ENCODE data around the gene PIK3C2A.
"Not testable (repeated sequence)": the region's sequence is repeated elsewhere in the genome, so short reads cannot be mapped to it uniquely, and the experiment has no call there.

Gene PIK3C2A, protein sequence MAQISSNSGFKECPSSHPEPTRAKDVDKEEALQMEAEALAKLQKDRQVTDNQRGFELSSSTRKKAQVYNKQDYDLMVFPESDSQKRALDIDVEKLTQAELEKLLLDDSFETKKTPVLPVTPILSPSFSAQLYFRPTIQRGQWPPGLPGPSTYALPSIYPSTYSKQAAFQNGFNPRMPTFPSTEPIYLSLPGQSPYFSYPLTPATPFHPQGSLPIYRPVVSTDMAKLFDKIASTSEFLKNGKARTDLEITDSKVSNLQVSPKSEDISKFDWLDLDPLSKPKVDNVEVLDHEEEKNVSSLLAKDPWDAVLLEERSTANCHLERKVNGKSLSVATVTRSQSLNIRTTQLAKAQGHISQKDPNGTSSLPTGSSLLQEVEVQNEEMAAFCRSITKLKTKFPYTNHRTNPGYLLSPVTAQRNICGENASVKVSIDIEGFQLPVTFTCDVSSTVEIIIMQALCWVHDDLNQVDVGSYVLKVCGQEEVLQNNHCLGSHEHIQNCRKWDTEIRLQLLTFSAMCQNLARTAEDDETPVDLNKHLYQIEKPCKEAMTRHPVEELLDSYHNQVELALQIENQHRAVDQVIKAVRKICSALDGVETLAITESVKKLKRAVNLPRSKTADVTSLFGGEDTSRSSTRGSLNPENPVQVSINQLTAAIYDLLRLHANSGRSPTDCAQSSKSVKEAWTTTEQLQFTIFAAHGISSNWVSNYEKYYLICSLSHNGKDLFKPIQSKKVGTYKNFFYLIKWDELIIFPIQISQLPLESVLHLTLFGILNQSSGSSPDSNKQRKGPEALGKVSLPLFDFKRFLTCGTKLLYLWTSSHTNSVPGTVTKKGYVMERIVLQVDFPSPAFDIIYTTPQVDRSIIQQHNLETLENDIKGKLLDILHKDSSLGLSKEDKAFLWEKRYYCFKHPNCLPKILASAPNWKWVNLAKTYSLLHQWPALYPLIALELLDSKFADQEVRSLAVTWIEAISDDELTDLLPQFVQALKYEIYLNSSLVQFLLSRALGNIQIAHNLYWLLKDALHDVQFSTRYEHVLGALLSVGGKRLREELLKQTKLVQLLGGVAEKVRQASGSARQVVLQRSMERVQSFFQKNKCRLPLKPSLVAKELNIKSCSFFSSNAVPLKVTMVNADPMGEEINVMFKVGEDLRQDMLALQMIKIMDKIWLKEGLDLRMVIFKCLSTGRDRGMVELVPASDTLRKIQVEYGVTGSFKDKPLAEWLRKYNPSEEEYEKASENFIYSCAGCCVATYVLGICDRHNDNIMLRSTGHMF (N-terminal part only)
- 62.7 to 91.7 reads per million in 2 donors for total RNA-seq

DNA sequence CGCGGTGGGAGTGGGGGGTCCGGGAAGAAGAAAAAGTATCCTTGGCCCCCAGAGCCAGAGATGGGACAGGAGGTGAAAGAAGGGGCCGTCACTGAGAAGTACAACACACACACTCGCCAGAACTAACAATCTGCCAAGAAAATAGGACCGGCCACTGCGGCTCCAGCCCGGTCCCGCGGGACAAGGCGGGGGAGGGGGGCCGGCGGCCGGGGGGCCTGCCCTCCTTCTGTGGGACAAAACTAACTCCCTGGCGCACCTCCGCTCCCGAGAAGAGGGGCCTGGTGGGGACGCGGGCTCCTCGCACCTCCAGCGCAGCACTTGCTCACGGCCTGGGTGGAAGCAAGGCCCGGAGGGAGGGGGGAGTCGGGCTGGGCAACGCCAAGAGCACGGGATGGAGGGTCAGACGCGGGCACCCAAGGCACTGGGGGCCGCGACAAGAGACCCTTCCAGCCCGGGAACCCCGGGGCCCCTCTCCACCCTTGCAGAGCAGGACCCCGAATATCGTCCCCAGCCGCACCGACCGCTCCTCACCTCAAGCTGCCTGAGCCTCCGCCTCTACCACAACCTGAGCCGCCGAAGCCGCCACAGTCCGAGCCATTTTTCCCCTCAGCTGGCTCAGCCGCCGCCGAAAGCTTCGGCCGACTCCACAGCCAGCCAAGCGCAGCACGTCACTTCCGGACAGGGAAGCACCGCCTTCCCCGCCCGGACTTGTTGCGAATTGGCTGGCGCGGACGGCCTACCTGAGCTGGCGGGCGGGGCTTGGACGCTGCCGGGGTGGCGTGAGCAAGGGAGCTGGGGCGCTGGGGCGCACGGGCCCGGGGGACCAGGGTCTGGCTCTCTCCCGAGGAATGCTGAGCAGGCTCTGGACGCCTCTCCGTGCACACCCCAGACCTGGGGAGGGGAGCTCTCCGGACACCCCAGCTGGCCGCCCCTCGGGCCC is at the start of gene PIK3C2A:
PIK3C2A (minus strand) TSS at position 670 of the 940 bp plus-strand sequence. CDS start 38,245 bp downstream, outside the sequence.
- peak; percentile 86 to 95 (median 91) for DNase-seq

DNA sequence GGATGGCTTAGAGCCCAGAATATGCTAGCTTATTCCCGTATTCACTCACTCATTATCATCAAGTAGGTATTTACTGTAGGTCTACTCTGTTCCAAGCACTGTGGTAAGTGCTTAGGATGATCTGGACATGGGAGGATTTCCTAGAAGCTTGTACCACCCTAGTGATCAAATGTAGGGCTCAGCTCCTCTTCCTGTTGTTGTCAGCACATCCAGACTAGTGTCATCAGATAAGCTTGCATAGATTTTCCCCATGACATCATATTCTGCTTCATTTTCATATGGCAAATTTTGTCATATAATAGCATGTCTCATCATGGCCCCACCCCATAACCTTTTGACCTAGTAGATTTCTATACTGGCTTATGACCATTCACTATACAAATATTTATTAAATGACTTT is 49.4 kb upstream of the PIK3C2A start:
- no peak for DNase-seq

DNA sequence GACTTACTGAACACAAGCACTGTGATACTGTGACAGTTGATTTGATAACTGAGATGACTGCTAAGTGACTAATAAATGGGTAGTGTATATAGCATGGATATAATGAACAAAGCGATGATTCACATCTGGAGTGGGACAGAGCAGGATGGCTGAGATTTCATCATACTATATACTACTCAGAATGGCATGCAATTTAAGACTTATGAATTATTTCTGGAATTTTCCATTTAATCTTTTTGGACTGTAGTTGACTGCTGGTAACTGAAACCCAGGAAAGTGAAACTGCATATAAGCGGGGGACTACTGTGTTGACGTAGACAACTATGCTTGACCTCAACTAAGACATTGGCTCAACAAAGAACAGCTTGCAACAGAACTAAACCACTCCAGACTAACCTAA is 48.7 kb upstream of the PIK3C2A start:
- no peak for DNase-seq

DNA sequence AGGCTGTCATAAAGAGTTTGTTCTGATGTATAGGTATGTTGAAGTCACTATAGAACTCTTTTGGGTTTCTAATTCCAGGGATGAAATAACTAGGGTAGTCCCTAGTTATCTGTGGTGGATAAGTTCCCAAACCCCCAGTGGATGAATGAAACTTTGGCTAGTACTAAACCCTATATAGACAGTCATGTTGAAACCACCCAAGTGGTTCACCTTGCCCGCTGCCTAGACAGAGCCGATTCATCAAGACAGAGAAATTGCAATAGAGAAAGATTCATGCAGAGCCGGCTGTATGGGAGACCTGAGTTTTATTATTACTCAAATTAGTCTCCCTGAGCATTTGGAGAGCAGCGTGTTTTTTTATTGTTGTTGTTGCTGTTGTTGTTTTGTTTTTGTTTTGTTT is 44.9 kb upstream of the PIK3C2A start:
- no peak for DNase-seq

DNA sequence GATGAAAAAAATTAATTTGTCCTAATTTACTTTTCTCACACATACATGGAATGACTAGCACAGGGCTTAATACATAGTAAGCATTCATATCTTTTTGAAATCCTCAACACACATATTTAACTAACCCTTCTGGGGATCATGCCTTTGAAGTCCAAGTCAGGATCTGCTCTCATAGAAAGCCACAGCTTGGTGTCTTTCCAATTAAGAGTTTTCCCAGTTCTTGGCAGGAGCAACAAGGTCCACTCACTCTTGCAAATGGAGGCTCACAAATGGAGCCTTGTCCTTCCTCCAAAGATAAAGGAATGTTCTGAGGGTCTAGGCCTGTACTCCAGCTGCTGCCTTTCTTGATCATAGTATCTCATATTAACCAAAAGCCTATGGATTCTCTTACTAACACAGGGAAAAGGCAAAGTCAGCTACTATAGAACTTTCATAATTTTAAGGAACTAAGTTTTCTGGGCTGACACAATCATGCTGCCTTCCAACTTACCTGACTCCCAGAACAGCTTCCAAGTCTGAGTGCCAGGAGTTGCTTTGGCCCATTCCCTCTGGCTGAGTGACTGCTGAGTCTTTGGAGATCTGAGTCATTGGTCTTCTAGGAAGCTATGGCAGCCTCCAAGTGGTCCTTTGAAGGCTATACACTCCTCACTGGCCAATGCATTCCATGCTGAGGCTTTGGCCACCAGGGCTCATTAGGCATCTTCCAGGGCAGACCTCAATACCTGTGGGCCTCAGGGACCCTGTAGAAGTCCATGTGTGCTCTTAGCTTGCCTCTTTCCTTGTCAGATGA is 43.0 kb upstream of the PIK3C2A start:
- no peak for DNase-seq

DNA sequence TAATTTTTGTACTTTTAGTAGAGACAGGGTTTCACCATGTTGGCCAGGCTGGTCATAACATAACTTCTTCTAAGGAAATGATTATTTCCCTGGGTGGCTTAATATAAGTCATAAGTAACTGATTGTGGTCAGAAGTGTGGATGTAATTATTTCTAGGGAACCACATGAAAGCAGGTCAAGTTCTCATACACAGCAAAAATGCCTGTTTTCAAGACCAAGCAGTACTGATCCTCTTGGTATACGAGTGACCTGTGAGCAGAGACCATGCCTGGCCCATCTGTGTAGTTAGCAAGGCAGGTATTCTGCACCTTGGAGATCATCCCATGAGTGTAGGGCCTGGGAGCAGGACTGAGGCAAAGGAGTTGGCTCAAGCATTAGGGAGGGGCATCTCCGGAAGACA is 36.3 kb upstream of the PIK3C2A start:
- DNase-seq: peak in 1 of 5 experiments; percentile 42

DNA sequence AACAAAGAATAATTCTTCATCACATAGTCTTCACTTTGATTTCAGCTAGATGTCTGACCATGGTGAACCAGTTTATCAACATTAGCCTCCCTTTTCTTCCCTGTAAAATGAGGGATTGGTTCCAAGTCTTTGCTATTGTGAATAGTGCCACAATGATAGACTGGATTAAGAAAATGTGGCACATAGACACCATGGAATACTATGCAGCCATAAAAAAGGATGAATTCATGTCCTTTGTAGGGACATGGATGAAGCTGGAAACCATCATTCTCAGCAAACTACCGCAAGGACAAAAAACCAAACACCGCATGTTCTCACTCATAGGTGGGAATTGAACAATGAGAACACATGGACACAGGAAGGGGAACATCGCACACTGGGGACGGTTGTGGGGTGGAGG is 35.2 kb upstream of the PIK3C2A start:
- not testable (repeated sequence) for DNase-seq

DNA sequence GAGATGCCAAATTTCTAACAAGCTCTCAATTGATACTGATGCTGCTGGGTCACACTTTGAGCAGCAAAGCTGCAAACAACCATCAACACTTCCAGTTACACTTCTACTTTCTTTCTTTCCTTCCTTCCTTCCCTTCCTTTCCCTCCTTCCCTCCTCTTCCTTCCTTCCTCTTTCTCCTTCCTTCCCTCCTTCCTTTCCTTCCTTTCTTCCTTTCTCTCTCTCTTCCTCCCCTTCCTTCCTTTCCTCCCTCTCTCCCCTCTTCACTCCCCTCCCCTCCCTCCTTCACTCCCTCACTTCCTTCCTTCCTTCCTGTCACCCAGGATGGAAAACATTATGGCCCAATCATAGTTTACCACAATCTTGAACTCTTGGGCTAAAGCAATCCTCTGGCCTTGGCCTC is 33.0 kb upstream of the PIK3C2A start:
- no peak for DNase-seq

DNA sequence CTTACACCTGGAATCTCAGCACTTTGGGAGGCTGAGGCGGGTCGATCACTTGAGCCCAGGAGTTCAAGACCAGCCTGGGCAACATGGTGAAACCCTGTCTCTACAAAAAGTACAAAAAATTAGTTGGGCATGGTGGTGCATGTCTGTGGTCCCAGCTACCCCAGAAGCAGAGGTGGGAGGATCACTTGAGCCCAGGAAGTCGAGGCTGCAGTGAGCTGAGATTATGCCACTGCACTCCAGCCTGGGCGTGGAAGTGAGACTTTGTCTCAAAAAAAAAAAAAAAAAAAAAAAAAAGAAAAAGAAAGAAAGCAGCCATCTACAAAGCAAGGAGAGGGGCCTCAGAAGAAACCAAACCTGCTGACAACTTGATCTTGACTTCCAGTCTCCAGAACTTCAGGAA is 32.1 kb upstream of the PIK3C2A start:
- not testable (repeated sequence) for DNase-seq

DNA sequence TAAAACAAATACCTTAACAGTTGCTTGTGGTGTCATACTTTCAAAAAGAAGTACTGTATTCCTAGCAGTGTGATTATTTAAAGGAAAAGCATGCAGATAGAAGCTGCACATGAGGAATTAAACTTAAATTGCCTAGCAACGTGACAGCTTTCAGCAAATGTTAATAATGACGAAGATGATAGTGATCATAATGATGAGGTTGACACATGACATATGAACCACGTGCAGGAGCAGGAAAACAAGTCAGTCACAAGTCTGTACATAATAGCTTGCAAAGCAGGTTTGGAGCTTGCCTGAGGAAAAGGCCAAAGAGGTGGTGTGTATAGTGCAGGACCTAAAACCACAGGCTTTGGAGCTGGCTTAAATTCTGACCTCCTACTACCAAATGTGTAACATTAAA is 30.6 kb upstream of the PIK3C2A start:
- DNase-seq: no peak

DNA sequence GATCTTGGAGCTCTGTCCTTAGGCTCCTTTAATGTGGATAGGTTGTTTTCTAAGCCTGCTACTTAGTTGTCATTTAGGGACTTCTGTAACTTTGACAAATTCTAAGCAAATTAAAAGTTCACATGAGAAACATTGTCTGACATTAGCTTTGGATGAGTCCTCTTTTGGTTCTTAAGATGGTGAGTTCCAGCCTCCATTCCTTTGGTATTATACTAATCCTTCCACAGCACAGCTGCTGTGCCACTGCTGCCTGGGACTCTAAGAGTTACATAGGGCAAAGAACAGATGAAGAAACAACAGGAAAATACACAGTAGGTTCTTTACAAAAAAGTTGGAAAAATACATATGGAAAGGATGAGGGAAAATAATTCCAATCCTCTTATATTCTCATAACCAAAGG is 25.3 kb upstream of the PIK3C2A start:
- DNase-seq: no peak

DNA sequence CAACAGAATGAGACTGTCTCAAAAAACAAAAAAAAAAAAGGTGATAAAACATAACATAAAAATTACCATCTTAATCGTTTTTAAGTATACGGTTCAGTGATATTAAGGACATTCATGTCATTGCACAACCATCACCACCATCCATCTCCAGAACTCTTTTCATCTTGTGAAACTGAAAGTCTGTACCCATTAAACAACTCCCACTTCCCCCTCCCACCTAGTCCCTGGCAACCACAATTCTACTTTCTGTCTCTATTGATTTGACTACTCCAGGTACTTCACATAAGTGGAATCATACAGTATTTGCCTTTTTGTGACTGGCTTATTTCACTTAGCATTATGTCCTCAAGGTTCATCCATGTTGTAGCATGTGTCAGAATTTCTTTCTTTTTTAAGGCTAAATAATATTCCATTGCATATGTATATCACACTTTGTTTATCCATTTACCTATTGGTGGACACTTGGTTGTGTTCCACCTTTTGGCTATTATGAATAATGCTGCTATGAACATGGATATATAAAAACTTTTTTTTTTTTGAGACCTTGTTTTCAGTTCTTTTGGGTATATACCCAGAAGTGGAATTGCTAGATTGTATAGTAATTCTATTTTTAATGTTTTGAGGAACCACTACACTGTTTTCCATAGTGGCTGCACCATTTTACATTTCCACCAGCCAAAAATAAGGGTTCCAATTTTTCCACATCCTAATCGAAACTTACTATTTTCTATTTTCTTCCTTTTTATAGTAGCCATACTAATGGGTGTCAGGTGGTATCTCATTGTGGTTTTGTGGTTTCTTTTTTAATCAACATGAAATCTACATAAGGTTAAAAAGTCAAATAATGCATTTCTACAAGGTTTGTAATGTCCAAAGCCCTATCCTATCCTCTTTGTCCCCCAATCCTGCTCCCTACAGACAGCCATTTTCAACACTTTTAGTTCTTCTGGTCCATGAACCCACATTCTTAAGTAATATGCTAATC is 23.4 kb upstream of the PIK3C2A start:
- peak in 3 of 5 experiments; percentile 16 to 79 (median 28) for DNase-seq

DNA sequence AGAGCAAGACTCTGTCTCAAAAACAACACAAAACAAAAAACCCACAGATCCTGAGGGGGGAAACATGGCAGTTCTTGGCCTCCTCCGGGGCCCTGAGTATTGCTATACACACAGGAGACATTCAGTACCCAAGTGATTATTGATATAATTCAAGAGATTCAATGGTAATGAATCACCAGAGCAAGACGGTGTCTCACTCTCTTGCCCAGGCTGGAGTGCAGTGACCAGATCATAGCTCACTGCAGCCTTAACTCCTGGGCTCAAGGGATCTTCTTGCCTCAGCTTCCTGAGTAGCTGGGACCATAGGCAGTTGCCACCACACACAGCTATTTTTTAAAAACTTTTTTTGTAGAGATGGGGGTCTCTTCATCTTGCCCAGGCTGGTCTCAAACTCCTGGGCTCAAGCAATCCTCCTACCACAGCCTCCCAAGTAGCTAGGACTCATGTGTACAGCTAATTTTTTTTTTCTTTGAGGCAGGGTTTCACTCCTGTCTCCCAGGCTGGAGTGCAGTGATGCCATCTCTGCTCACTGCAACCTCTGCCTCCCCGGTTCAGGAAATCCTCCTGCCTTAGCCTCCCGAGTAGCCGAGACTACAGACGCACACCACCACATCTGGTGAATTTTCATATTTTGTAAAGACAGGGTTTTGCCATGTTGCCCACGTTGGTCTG is 21.8 kb upstream of the PIK3C2A start:
- no peak for DNase-seq

DNA sequence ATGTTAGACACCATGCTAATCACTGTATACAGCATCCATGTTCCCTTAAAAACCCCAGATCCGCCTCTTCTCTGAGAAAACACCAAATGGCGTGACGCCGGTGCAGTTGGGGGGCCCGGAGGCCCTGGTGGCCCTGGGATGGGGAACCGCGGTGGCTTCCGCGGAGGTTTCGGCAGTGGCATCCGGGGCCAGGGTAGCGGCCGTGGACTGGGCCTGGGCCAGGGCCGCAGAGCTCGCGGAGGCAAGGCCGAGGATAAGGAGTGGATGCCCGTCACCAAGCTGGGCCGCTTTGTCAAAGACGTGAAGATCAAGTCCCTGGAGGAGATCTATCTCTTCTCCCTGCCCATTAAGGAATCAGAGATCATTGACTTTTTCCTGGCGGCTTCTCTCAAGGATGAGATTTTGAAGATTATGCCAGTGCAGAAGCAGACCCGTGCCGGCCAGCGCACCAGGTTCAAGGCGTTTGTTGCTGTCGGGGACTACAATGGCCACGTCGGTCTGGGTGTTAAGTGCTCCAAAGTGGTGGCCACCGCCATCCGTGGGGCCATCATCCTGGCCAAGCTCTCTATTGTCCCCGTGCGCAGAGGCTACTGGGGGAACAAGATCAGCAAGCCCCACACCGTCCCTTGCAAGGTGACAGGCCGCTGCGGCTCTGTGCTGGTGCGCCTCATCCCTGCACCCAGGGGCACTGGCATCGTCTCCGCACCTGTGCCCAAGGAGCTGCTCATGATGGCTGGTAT is 20.6 kb upstream of the PIK3C2A start:
- not testable (repeated sequence) for DNase-seq

DNA sequence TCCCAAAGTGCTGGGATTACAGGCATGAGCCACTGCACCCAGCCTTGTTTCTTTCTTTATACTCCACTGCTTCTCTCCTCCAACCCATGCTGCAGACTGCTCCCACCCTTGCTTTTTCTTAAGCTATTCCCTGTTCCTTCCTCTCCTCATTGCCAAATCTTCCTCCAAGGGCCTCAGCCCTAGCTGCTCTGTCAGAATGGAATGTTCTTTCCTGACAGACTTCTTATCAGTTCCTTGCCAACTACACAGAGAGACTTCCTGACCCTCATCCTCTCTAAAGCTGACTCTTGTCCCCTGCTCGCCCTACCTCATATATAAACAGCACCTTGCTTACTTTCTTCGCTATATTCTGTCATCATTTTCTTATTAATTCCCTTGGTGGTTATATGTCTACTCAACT is 16.9 kb upstream of the PIK3C2A start:
- DNase-seq: no peak

DNA sequence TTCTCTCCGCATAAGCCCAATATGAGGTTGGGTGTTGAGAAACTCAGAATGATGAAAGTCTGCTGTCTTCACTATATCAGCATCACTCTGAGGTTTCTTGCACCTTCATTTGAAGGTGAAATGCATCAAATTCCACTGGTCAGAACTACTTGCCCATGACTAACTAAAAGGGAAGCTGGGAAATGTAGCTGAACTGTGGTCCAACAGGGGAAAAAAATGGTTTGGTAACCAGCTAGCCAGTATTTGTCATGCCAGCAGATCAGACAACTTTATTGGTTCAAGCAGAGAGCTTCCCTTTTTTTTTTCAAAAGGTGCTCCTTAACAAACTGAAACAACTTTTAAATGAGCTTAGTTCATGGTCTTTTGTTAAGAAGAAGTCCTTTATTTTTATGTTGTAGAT is 14.2 kb upstream of the PIK3C2A start:
- DNase-seq: no peak

DNA sequence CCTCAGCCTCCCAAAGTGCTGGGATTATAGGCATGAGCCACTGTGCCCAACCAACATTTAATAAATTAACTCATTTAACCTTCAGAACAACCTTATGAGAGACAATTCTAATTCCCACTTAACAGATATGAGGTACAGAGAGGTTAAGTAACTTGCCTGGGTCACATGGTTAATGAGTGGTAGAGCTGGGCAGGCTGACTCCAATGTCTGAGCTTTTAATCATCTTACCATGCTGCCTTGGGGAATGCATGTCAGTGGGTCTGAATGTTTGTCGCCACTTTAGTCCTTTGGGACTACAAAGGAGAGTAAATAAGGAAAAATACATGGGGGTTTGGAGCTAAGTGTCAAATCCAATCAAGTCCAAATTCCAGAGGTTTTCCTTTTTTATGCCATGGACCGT is 11.2 kb upstream of the PIK3C2A start:
- no peak for DNase-seq

DNA sequence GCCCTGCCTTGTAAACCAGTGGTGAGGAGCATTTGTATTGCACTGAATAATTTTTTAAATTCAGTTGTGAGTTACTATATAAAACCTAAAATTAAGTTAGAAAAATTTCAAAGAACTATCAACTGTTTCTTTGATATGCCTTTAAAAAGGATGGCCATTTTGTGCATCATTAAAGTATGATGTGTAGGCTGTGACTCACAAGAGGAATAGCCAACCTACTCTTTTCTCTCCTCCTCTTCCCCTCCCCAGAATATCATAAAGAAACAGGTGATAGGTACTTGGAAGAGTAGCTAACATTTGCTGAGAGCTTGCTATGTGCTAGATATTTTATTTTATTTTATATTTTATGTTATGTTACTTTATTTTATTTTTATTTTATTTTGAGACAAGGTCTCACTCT is 10.6 kb upstream of the PIK3C2A start:
- no peak for DNase-seq

All from T-helper 2 cell (primary cell).